Measurements from ENCODE around the gene SCG2.

The SCG2 gene

GRCh38 chr2:223642506-223642905, 40.3 kb upstream of the SCG2 start:
- TF ChIP-seq CTCF (IDR thresholded peaks at IDR 0.05): no peak

GRCh38 chr2:223641082-223641481, 38.9 kb upstream of the SCG2 start:
- no peak for TF ChIP-seq CTCF (IDR thresholded peaks at IDR 0.05)

GRCh38 chr2:223635080-223635479, 32.9 kb upstream of the SCG2 start:
- no peak for TF ChIP-seq CTCF (IDR thresholded peaks at IDR 0.05)

- no peak for TF ChIP-seq CTCF (IDR thresholded peaks at IDR 0.05)
Observed at GRCh38 chr2:223634238-223634637, 32.1 kb upstream of the SCG2 start.

- no peak for TF ChIP-seq CTCF (IDR thresholded peaks at IDR 0.05)
Observed at GRCh38 chr2:223633656-223634055, 31.5 kb upstream of the SCG2 start.

GRCh38 chr2:223632826-223633225, 30.7 kb upstream of the SCG2 start:
- no peak for TF ChIP-seq CTCF (IDR thresholded peaks at IDR 0.05)

- TF ChIP-seq CTCF (IDR thresholded peaks at IDR 0.05): no peak
Observed at GRCh38 chr2:223626716-223627115, 24.6 kb upstream of the SCG2 start.

- no peak for TF ChIP-seq CTCF (IDR thresholded peaks at IDR 0.05)
Observed at GRCh38 chr2:223625652-223626051, 23.5 kb upstream of the SCG2 start.

Data from LNCAP (cell line).